ENCODE data around the gene QSOX2. TPM values are rescaled to one million over a fixed set of nuclear protein-coding genes. Genes with fewer than 3 reads are reported as not detected.

QSOX2 gene
- total RNA-seq, 1 donor from 2014 or later: 21.2 TPM

DNA sequence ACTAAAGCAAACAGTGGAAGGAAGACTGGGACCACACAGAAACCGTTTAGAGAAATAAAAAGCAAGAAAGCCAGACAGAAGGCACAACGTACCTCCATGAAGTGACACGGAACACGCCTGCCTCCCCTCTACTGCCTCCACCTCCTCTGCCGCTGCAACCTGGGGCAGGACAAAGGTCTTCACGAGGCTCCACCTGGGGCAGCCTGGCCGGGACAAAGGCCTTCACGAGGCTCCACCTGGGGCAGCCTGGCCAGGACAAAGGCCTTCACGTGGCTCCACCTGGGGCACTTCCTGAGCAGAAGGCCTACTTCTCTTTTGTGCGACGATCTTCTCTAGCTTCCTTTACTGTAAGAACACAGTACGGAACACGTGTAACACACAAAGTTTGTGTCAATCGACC, 11.7 kb downstream of the QSOX2 start:
- Mint-ChIP-seq H3K4me3 (ENCODE audit: unreplicated experiment) (no peak overlapping the region), H3K36me3 (ENCODE audit: unreplicated experiment) (no peaks in the 10 kb centered on the region), H3K4me1 (ENCODE audit: low read depth, unreplicated experiment) (peaks cover 38% of the 10 kb centered on the region), H3K27me3 (ENCODE audit: unreplicated experiment) (peaks cover 6% of the 10 kb centered on the region), H3K9me3 (ENCODE audit: unreplicated experiment) (peaks cover 4% of the 10 kb centered on the region), H3K27ac (ENCODE audit: unreplicated experiment) (no peak overlapping the region)
- TF ChIP-seq, protein P1, sequence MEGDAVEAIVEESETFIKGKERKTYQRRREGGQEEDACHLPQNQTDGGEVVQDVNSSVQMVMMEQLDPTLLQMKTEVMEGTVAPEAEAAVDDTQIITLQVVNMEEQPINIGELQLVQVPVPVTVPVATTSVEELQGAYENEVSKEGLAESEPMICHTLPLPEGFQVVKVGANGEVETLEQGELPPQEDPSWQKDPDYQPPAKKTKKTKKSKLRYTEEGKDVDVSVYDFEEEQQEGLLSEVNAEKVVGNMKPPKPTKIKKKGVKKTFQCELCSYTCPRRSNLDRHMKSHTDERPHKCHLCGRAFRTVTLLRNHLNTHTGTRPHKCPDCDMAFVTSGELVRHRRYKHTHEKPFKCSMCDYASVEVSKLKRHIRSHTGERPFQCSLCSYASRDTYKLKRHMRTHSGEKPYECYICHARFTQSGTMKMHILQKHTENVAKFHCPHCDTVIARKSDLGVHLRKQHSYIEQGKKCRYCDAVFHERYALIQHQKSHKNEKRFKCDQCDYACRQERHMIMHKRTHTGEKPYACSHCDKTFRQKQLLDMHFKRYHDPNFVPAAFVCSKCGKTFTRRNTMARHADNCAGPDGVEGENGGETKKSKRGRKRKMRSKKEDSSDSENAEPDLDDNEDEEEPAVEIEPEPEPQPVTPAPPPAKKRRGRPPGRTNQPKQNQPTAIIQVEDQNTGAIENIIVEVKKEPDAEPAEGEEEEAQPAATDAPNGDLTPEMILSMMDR (IDR thresholded peaks at IDR 0.05; ENCODE audit: partially characterized antibody, unreplicated experiment): no peak
- DNase-seq: no peak

DNA sequence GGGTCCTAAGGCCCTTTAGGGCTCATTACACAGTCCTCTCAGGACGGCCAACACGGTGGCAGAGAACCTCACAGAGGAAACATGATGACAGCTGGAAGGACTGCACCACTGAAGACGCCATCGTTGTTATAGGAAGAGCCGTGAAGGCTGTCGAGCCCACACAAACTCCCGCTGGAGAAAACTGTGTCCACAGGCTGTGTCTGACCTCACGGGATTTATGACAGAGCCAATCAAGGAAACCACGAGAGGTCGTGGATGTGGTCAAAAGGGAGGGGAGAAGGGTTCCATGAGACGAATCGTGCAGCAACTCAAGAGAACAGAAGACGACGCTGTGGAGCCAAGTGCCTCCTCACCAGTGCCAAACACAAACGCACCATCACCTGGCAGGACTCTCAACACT, 12.2 kb downstream of the QSOX2 start:
- no peak for DNase-seq
- H3K27me3 Mint-ChIP-seq (ENCODE audit: unreplicated experiment): peaks cover 6% of the 10 kb centered on the region
- TF ChIP-seq, protein P1 (IDR thresholded peaks at IDR 0.05; ENCODE audit: partially characterized antibody, unreplicated experiment): no peak
- H3K4me3 Mint-ChIP-seq (ENCODE audit: unreplicated experiment): no peak overlapping the region
- H3K9me3 Mint-ChIP-seq (ENCODE audit: unreplicated experiment): peaks cover 4% of the 10 kb centered on the region
- H3K27ac Mint-ChIP-seq (ENCODE audit: unreplicated experiment): peak overlapping the region; percentile 72
- no peaks in the 10 kb centered on the region for H3K36me3 Mint-ChIP-seq (ENCODE audit: unreplicated experiment)
- H3K4me1 Mint-ChIP-seq (ENCODE audit: low read depth, unreplicated experiment): peaks cover 35% of the 10 kb centered on the region

DNA sequence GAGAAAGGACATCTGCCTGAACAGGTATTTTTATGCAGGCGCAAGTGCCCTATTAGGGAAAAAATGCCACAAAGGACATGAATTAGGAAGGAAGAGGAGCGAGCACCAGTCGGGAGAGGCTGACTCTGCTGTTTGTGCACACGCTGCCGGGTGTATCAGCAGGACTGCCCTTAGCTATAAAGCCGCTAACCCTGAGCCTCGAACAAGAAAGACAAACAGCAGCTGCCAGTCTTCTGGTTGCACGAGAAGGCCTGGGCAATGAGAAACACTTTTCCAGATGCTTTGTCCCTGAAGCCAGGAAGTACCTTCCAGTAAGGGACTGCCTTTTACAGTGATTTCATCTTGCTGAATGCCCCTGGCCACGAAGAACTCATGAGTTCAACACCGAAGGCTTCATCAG, 12.6 kb downstream of the QSOX2 start:
- no peak overlapping the region for H3K4me3 Mint-ChIP-seq (ENCODE audit: unreplicated experiment)
- peaks cover 4% of the 10 kb centered on the region for H3K9me3 Mint-ChIP-seq (ENCODE audit: unreplicated experiment)
- TF ChIP-seq, protein P1 (IDR thresholded peaks at IDR 0.05; ENCODE audit: partially characterized antibody, unreplicated experiment): no peak
- H3K27me3 Mint-ChIP-seq (ENCODE audit: unreplicated experiment): peaks cover 6% of the 10 kb centered on the region
- no peak overlapping the region for H3K27ac Mint-ChIP-seq (ENCODE audit: unreplicated experiment)
- peaks cover 33% of the 10 kb centered on the region for H3K4me1 Mint-ChIP-seq (ENCODE audit: low read depth, unreplicated experiment)
- DNase-seq: no peak
- no peaks in the 10 kb centered on the region for H3K36me3 Mint-ChIP-seq (ENCODE audit: unreplicated experiment)

DNA sequence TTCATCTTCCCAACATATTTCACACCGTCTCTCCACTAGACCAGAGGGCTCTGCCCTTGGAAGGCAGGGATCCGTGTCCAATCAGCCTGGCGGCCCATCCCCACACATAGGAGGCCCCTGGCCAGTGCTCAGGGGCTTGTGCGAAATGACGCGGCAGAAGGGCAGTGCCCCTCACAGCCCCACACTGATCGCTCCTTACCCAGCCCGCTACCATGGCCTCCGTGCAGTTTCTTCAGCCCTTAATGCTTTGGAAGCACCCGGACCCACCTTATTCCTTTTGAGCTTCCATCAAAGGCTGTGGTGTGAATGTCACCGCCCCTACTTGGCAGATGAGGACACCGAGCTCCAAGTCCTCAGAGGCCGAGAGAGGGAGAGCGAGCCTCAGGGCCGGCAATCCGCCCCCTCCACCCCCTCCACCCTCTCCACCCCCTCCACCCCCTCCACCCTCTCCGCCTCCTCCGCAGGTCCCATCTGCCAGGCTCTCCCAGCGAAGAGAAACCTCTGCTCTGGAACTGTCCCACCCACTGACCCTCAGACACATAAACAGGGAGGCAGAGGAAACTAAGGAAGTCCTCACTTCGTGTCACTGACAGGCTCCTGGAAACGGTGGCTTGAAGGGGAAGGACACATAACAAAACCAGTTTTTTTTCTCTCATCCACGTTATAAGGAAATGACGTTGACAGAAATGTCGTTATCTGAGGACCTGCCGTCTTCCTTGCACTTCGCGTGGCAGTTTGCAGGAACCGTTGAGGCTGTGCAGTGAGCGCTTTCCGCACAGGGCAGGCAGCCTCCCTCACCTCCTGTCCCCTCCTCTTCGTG, 13.9 kb downstream of the QSOX2 start:
- Mint-ChIP-seq H3K36me3 (ENCODE audit: unreplicated experiment) (no peaks in the 10 kb centered on the region), H3K4me3 (ENCODE audit: unreplicated experiment) (no peak overlapping the region), H3K27ac (ENCODE audit: unreplicated experiment) (peak overlapping the region; percentile 52), H3K27me3 (ENCODE audit: unreplicated experiment) (peaks cover 6% of the 10 kb centered on the region), H3K4me1 (ENCODE audit: low read depth, unreplicated experiment) (peaks cover 32% of the 10 kb centered on the region), H3K9me3 (ENCODE audit: unreplicated experiment) (peaks cover 4% of the 10 kb centered on the region)
- no peak for DNase-seq
- TF ChIP-seq, protein P1 (IDR thresholded peaks at IDR 0.05; ENCODE audit: partially characterized antibody, unreplicated experiment): no peak

DNA sequence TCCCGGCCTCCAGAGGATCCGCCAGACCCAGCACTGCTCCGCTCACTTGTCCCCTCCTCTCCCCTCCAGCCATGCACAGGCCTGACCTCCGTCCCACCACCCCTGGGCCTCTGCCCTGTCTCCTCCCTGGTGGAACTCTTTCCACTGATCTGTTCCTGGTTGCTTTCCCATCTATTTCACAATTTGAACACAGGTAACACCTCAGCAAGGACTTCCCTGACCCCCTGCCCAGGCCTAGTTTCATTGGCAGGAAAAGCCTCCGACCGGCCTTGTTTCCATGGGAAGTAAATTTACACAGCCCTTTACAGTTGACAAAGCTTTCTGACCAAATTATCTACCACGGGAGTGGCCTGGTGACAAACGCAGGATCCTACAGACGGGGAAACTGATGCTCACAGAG, 14.8 kb downstream of the QSOX2 start:
- no peak overlapping the region for H3K27ac Mint-ChIP-seq (ENCODE audit: unreplicated experiment)
- H3K27me3 Mint-ChIP-seq (ENCODE audit: unreplicated experiment): peaks cover 4% of the 10 kb centered on the region

More for the DNA sequence above, 14.8 kb downstream of the QSOX2 start:
- peaks cover 4% of the 10 kb centered on the region for H3K9me3 Mint-ChIP-seq (ENCODE audit: unreplicated experiment)
- H3K4me3 Mint-ChIP-seq (ENCODE audit: unreplicated experiment): no peak overlapping the region
- TF ChIP-seq, protein P1 (IDR thresholded peaks at IDR 0.05; ENCODE audit: partially characterized antibody, unreplicated experiment): no peak
- H3K36me3 Mint-ChIP-seq (ENCODE audit: unreplicated experiment): no peaks in the 10 kb centered on the region
- H3K4me1 Mint-ChIP-seq (ENCODE audit: low read depth, unreplicated experiment): peaks cover 33% of the 10 kb centered on the region
- no peak for DNase-seq
